AG04449 (cell line): ENCODE measurements around the gene PRKCE.

Experiments used
- CTCF ChIA-PET: fragments of 350-600 bp; formaldehyde crosslinking; extraction: SDS; loops from one replicate; lab custom pipeline; 2021; ENCODE audit warnings: antibody characterized with exemption; lab: Yijun Ruan, JAX
- POLR2A ChIA-PET: fragments of 400-600, 350-600 bp; formaldehyde crosslinking; extraction: SDS; loops from one replicate; lab custom pipeline; 2020; ENCODE audit warnings: antibody characterized with exemption, inconsistent platforms; lab: Yijun Ruan, JAX
- DNase-seq: peaks from one replicate; pipeline ENCODE4 v3.0.0-alpha.2; 2010; ENCODE audit warnings: low read depth, low spot score
- H3K4me3 ChIP-seq: 2 replicates; pipeline ENCODE4 v1.5.1; 2011; ENCODE audit warnings: low read depth, mild to moderate bottlenecking, control low read depth, low read length
- CTCF ChIP-seq: IDR thresholded peaks from one replicate; pipeline ENCODE4 v1.5.1; 2011; ENCODE audit warnings: mild to moderate bottlenecking, moderate library complexity, low read length, control low read depth, inconsistent platforms; ENCODE audit not compliant: insufficient read depth; ENCODE audit errors: missing control alignments

PRKCE gene

GRCh38 chr2:45833968-45834344 is 182.5 kb downstream of the PRKCE start:
- CTCF ChIA-PET: interaction anchor here (0.8 to 1.3 kb wide), 2 partner anchors 10 to 184 kb away, joined by 3 to 4 read pairs; no protein-coding TSS in a partner anchor
- POLR2A ChIA-PET: no interaction called here
- no peak overlapping the region for H3K4me3 ChIP-seq
- DNase-seq: no peak
- TF ChIP-seq CTCF: no peak

GRCh38 chr2:45834372-45834771 is 182.9 kb downstream of the PRKCE start:
- no peak for DNase-seq
- CTCF ChIA-PET: interaction anchor here (0.8 to 1.3 kb wide), 2 partner anchors 9 to 184 kb away, joined by 3 to 4 read pairs; no protein-coding TSS in a partner anchor

GRCh38 chr2:45834858-45835257 is 183.4 kb downstream of the PRKCE start:
- TF ChIP-seq CTCF: no peak
- ChIA-PET POLR2A (no interaction called here), CTCF (no interaction called here)
- H3K4me3 ChIP-seq: no peak overlapping the region
- DNase-seq: no peak

More at GRCh38 chr2:45834372-45834771, 182.9 kb downstream of the PRKCE start:
- TF ChIP-seq CTCF: no peak
- H3K4me3 ChIP-seq: no peak overlapping the region
- POLR2A ChIA-PET: no interaction called here

- CTCF ChIA-PET: interaction anchor here (1.1 kb wide), 1 partner anchor 58 kb away, joined by 3 read pairs; no protein-coding TSS in a partner anchor
- POLR2A ChIA-PET: no interaction called here
- no peak overlapping the region for H3K4me3 ChIP-seq
- no peak for DNase-seq
- TF ChIP-seq CTCF: no peak
These were observed 184.8 kb downstream of the PRKCE start for GRCh38 chr2:45836316-45836715.

GRCh38 chr2:45836740-45837139 is 185.3 kb downstream of the PRKCE start:
- H3K4me3 ChIP-seq: no peak overlapping the region
- DNase-seq: no peak
- TF ChIP-seq CTCF: no peak
- CTCF ChIA-PET: interaction anchor here (1.1 kb wide), 1 partner anchor 58 kb away, joined by 3 read pairs; no protein-coding TSS in a partner anchor
- POLR2A ChIA-PET: no interaction called here

- DNase-seq: no peak
- ChIA-PET POLR2A (no interaction called here), CTCF (no interaction called here)
- no peak overlapping the region for H3K4me3 ChIP-seq
- TF ChIP-seq CTCF: no peak
These were observed 186.4 kb downstream of the PRKCE start for GRCh38 chr2:45837812-45838341.
